GM19193 (cell line): Measurements from ENCODE around the gene TEX2.

ENCODE experiments used
- POLR2A ChIP-seq: IDR thresholded peaks from 4 replicates; pipeline ENCODE4 v1.6.1; 2011; ENCODE audit not compliant: insufficient read depth, insufficient read length; ENCODE audit errors: extremely low read depth

Gene TEX2

GRCh38 chr17:64117981-64118979, 144.8 kb downstream of the TEX2 start:
- no peak for TF ChIP-seq POLR2A

DNA sequence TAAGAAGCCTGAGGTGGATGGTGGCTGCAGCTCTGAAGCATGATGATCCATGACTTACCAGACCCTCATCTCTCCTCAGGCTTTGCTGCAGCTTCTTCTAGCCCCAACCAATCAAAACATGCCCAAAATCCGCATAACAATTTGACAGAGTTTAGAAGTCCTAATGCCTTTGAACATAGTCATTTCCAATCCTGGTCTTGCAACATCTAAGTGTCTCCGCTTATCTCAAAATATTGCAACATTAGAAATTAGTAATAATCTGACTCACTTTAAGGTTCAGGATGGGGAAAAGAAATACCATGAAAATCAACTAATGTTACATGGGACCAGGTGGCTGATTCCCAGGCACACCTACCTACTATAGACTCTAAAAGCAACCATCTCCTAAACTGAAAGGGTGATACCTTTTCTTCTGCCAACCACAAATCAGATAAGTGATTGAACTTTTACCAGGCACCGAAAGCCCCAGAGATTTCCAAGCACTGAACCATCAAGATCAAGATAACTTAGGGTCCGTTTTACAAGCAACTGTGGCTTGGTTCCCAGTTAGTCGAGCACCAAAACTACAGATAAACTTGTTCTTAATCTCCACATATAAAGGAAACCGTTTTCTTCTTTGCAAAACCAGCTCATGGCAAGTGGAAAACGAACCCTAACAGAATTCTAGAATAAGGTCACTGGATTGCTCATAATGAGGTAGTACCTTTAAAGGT, 147.1 kb downstream of the TEX2 start:
- no peak for TF ChIP-seq POLR2A

GRCh38 chr17:64115043-64115698, 147.9 kb downstream of the TEX2 start:
- no peak for TF ChIP-seq POLR2A

- no peak for TF ChIP-seq POLR2A
Observed at GRCh38 chr17:64113006-64113405, 150.1 kb downstream of the TEX2 start.

DNA sequence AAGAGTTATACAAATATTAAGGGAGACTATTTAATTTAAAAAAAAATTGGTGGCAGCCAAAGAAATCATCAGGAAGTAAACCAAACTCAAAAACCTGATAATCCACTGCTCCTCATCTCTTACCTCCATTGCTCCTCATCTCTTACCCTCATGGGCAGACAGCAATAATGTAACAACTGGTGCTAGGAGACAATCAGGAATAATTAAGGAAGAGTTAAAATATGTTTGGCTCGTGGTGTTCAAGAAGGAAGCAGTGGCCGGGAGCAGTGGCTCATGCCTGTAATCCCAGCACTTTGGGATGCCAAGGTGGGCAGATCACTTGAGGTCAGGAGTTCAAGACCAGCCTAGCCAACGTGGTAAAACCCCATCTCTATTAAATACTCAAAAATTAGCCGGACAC, 151.2 kb downstream of the TEX2 start:
- TF ChIP-seq POLR2A: no peak

- TF ChIP-seq POLR2A: no peak
Observed at GRCh38 chr17:64110379-64111152, 152.5 kb downstream of the TEX2 start.

DNA sequence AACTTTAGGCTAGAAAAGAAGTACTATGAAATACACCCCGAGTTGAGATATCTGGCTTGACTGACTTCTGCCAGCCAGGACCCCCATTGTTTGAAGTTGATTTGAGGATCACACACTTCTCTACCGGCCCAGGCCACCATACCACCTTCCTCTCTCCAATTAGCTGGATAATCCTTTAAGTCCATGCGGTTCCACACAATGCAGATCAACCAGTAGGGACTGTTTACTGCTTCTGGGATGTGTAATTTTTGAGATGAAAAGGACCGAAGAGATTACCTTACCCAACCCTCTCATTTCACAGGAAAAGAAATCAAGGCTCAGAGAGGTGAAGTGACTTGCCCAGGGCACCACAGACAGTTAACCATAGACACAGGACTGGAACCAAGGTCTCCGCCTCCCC, 153.7 kb downstream of the TEX2 start:
- no peak for TF ChIP-seq POLR2A

- TF ChIP-seq POLR2A: no peak
Observed at GRCh38 chr17:64107500-64108236, 155.4 kb downstream of the TEX2 start.

DNA sequence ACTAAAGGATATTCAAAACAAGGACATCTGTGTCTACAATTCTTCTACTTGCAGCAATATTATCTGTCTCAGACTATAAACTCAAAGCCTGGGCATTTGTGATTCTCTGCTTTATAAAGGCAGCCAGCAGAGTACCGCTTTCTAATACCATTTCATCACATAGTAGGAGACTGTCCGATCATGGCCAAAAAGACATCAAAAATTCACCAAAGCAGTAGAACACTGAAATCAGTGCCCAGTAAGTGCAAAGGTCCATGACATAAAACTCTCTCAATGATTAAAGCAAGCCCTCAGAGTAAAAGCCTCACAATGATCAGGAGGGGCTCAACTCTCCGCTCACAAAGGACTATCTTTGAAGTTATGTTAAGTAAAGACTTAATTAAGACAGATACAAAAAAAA, 156.1 kb downstream of the TEX2 start:
- TF ChIP-seq POLR2A: no peak

- TF ChIP-seq POLR2A: no peak
Observed at GRCh38 chr17:64103391-64104364, 159.4 kb downstream of the TEX2 start.

DNA sequence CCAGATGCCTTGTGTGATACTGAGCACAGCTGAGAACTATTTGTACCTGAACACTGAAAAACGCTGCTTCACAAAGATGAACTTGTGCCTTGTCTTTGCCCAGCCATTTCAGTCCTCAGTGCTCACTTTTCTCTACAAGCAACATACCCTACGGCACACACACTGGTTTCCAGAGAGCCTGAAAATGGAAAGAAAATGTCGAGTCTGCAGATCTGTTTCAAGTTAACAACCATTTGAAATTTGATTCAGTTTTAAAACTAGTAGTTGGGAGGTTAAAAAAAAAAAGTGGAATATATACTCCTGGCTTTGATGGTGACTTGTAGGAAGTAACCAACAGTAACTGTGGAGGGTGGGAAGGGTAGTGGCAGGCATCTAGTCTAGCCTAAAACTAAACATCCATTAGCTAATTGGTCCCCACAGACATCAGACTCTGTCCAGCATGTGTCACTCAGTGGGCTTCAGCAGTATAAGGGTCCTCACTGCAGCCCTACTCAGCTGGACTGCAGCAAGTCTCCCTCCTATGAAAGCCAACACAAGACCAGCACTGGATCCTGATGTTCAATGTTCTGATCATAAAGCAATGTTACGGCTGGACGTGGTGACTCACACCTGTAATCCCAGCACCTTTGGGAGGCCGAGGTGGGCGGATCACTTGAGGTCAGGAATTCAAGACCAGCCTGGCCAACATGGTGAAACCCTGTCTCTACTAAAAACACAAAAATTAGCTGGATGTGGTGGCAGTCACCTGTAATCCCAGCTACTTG, 160.3 kb downstream of the TEX2 start:
- TF ChIP-seq POLR2A: no peak

- no peak for TF ChIP-seq POLR2A
Observed at GRCh38 chr17:64099543-64099942, 163.5 kb downstream of the TEX2 start.
